ENCODE results near the gene PRCC.

DNA sequence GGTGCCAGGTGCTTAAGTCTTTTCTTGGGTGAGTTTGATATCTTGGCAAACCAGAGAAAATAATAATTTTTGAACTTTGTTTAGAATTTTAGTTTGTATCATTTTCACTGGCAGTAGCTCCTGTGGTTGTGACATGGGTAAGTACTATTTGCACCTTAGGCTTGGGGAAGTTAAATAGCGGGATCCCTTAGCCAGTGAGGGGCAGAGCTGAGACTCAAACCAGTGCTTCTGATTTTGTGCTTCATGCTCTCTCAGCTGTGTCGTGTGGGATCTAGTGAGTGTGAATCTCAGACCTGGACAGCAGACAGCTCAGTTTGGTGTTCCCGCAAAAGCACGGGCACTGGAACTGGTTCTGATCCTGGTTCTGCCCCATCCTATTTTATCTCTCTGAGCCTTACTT is 9.6 kb downstream of the PRCC start:
- TF ChIP-seq POLR2A (IDR thresholded peaks at IDR 0.05; ENCODE audit: low read depth, low read length) (no peak), POLR2AphosphoS5 (IDR thresholded peaks at IDR 0.05; ENCODE audit: low read depth, low read length) (no peak), TAF1 (IDR thresholded peaks at IDR 0.05; ENCODE audit: low read depth, low read length) (no peak), SPI1 (IDR thresholded peaks at IDR 0.05; ENCODE audit: low read depth, low read length) (no peak), PAX5 (IDR thresholded peaks at IDR 0.05; ENCODE audit: insufficient read depth, low read length, severe bottlenecking) (no peak), POU2F2 (IDR thresholded peaks at IDR 0.05; ENCODE audit: low read depth, low read length) (no peak)
